PC-9 (cell line): Measurements from ENCODE around the gene ALAD. TPM values are rescaled to one million over a fixed set of nuclear protein-coding genes. Genes with fewer than 3 reads are reported as not detected.

ENCODE experiments used
- BruUV-seq: library from RNA; stranded (reverse); fragments of 400-500 nt; replicated peaks from 2 replicates; lab custom pipeline; 2021; lab: Mats Ljungman, UMichigan
- CTCF ChIA-PET: fragments of 300-600 bp; sonication (Branson Sonifier 250); formaldehyde crosslinking; loops from one replicate; lab custom pipeline; 2022; ENCODE audit warnings: antibody characterized with exemption; lab: Charles Lee
- POLR2A ChIA-PET: fragments of 300-600 bp; sonication (Branson Sonifier 250); formaldehyde crosslinking; loops from one replicate; lab custom pipeline; 2022; ENCODE audit warnings: antibody characterized with exemption; ENCODE audit not compliant: unreplicated experiment; lab: Charles Lee
- DNase-seq, 2 experiments: peaks; one replicate each; pipeline versions ENCODE4 v3.0.0 to v3.0.0-alpha.2; 2015 to 2022; ENCODE audit warnings: mixed read lengths in 1 of 2
- H2AFZ ChIP-seq: fragments of 200-600 bp; sonication (generic); 2 replicates; pipeline ENCODE4 v1.8.1; 2017; ENCODE audit warnings: antibody characterized with exemption
- H3F3A ChIP-seq: fragments of 200-600 bp; sonication (generic); 2 replicates; pipeline ENCODE4 v1.8.1; 2017; ENCODE audit warnings: antibody characterized with exemption, mild to moderate bottlenecking, low read depth; ENCODE audit not compliant: insufficient read depth
- H3K27ac ChIP-seq: fragments of 200-600 bp; sonication (generic); 2 replicates; pipeline ENCODE4 v1.6.1; 2016; ENCODE audit warnings: mixed run types
- H3K27me3 ChIP-seq: fragments of 200-600 bp; sonication (generic); 2 replicates; pipeline ENCODE4 v1.6.1; 2016; ENCODE audit warnings: low read depth, mixed run types; ENCODE audit not compliant: insufficient read depth
- H3K36me3 ChIP-seq: fragments of 200-600 bp; sonication (generic); 2 replicates; pipeline ENCODE4 v1.6.1; 2016; ENCODE audit warnings: low read depth, mixed run types
- H3K4me1 ChIP-seq: fragments of 200-600 bp; sonication (generic); replicated peaks from 2 replicates; pipeline ENCODE4 v1.6.1; 2016; ENCODE audit warnings: mixed run types; ENCODE audit not compliant: insufficient read depth
- H3K4me2 ChIP-seq: fragments of 200-600 bp; sonication (generic); 2 replicates; pipeline ENCODE4 v1.6.1; 2017; ENCODE audit warnings: mixed run types
- H3K4me3 ChIP-seq: fragments of 200-600 bp; sonication (generic); 2 replicates; pipeline ENCODE4 v1.6.1; 2016; ENCODE audit warnings: mixed run types
- H3K79me2 ChIP-seq: fragments of 200-600 bp; sonication (generic); 2 replicates; pipeline ENCODE4 v1.6.1; 2017; ENCODE audit warnings: low read depth, mixed run types
- H3K9me2 ChIP-seq: fragments of 200-600 bp; sonication (generic); 2 replicates; pipeline ENCODE4 v1.8.1; 2017; ENCODE audit warnings: mild to moderate bottlenecking; ENCODE audit not compliant: insufficient read depth
- H3K9me3 ChIP-seq: fragments of 200-600 bp; sonication (generic); 2 replicates; pipeline ENCODE4 v1.8.1; 2016; ENCODE audit warnings: low read depth; ENCODE audit not compliant: insufficient read depth
- H4K20me1 ChIP-seq: fragments of 200-600 bp; sonication (generic); 2 replicates; pipeline ENCODE4 v1.8.1; 2017; ENCODE audit not compliant: insufficient read depth
- EZH2 ChIP-seq: fragments of 200-600 bp; sonication (generic); IDR thresholded peaks from 2 replicates; pipeline ENCODE4 v1.8.0; 2017; ENCODE audit warnings: antibody characterized with exemption, low read depth
- intact Hi-C: fragments of 100-400 bp; cut with micrococcal nuclease; formaldehyde crosslinking; loops from one replicate; pipeline ENCODE4 v1.10.0; 2022; ENCODE audit not compliant: unreplicated experiment
- total RNA-seq: library from RNA; stranded (reverse); gene quantifications from 2 replicates; pipeline ENCODE4 v1.2.3, GENCODE V29; 2021
- TF ChIP-seq, protein P1 (sequence below): fragments of 200-600 bp; sonication (generic); conservative IDR thresholded peaks from 2 replicates; pipeline ENCODE4 v1.6.1; 2017; ENCODE audit warnings: mixed run types, antibody characterized with exemption, mild to moderate bottlenecking, moderate library complexity

The ALAD gene
- total RNA-seq, 1 experiment from 2014 or later = 42.7 TPM

DNA sequence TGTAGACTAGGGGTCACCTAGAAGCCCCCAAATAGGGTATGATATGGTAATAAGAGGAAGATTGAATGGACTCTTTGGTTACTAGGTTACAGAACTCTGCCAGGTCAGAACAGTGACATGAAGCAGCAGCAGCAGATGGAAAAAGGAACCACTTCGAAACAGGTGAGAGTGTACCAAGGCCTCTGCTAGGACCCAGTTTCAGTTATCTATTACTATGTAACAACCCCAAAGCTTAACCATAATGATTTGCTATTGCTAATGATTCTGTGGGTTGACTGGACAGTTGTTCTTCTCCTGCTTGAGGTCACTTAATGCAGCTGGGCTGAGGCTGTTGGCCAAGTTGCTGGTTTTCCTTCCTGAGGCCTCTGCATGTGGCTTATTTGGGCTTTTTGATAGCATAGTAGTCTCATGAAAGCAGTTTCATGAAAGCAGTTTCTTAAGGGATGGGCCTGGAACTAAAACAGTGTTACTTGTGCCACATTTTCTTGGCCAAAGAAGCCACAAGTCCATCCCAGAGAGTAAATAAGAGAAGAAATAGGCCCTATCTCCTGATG is 27.1 kb upstream of the ALAD start:
- Histone ChIP-seq H2AFZ (no peak overlapping the region), H4K20me1 (no peaks in the 10 kb centered on the region), H3K9me3 (no peaks in the 10 kb centered on the region), H3K9me2 (no peaks in the 10 kb centered on the region), H3K36me3 (no peaks in the 10 kb centered on the region), H3K27ac (no peak overlapping the region), H3F3A (no peaks in the 10 kb centered on the region), H3K27me3 (no peaks in the 10 kb centered on the region), H3K79me2 (no peaks in the 10 kb centered on the region), H3K4me1 (no peaks in the 10 kb centered on the region), H3K4me3 (no peak overlapping the region), H3K4me2 (no peak overlapping the region)
- no peak for TF ChIP-seq EZH2
- TF ChIP-seq, protein P1, sequence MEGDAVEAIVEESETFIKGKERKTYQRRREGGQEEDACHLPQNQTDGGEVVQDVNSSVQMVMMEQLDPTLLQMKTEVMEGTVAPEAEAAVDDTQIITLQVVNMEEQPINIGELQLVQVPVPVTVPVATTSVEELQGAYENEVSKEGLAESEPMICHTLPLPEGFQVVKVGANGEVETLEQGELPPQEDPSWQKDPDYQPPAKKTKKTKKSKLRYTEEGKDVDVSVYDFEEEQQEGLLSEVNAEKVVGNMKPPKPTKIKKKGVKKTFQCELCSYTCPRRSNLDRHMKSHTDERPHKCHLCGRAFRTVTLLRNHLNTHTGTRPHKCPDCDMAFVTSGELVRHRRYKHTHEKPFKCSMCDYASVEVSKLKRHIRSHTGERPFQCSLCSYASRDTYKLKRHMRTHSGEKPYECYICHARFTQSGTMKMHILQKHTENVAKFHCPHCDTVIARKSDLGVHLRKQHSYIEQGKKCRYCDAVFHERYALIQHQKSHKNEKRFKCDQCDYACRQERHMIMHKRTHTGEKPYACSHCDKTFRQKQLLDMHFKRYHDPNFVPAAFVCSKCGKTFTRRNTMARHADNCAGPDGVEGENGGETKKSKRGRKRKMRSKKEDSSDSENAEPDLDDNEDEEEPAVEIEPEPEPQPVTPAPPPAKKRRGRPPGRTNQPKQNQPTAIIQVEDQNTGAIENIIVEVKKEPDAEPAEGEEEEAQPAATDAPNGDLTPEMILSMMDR = no peak
- intact Hi-C loops = no loop called here
- POLR2A ChIA-PET = no interaction called here
- DNase-seq = no peak
- CTCF ChIA-PET = no interaction called here
- BruUV-seq = no TSS peak

DNA sequence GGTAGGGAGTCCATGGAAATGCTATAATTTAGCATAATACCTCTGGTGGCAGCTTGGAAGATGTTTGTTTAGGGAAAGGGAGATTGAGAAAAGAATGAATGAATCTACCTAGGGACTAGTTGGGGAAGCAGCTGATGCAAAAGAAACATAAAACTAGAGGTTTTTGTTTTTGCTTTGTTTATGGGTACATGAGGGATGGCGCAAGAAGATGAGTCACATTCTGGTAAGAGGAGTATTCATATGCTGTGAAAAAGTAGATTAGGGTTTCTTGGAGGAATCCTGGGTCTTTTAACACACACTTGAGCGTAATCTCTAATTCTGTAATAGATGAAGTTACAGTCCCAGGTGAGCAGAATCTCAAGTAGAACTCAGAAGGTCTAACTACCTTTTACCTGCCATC is 26.5 kb upstream of the ALAD start:
- Histone ChIP-seq H3K9me3 (no peaks in the 10 kb centered on the region), H3K4me3 (no peak overlapping the region), H3K79me2 (no peaks in the 10 kb centered on the region), H3K9me2 (no peaks in the 10 kb centered on the region), H3F3A (no peaks in the 10 kb centered on the region), H4K20me1 (no peaks in the 10 kb centered on the region), H3K4me2 (no peak overlapping the region), H3K36me3 (no peaks in the 10 kb centered on the region), H3K4me1 (no peaks in the 10 kb centered on the region), H2AFZ (no peak overlapping the region), H3K27me3 (no peaks in the 10 kb centered on the region), H3K27ac (no peak overlapping the region)
- intact Hi-C loops = no loop called here
- CTCF ChIA-PET = no interaction called here
- TF ChIP-seq EZH2 = no peak
- TF ChIP-seq, protein P1 = no peak
- no peak for DNase-seq
- POLR2A ChIA-PET = no interaction called here
- BruUV-seq = no TSS peak

DNA sequence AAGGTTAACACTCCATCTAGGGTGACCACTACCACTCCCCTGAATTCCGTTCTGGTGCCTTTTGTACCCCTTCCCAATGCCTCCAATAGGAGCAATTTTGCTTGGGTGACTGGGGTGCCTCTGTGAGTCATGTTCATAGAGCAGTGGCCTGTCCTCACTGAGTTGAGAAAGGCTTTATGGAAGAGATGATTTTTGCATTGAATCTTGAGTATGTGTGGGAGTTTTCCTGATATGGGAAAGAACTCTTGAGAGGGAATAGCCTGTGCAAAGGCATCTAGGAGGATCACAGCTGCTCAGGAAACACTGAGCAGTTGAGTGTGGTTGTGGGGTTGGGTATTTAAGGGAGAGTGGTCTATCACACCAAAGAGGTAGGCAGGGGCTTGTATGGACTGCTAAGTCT is 25.6 kb upstream of the ALAD start:
- H3K79me2 ChIP-seq = no peaks in the 10 kb centered on the region
- H3K4me3 ChIP-seq = no peak overlapping the region
- H3K4me2 ChIP-seq = no peak overlapping the region
- H3K36me3 ChIP-seq = no peaks in the 10 kb centered on the region
- no peaks in the 10 kb centered on the region for H3K27me3 ChIP-seq
- H2AFZ ChIP-seq = no peak overlapping the region
- CTCF ChIA-PET = interaction anchor here (0.6 kb wide), 1 partner anchor 393 kb away, joined by 12 read pairs; no protein-coding TSS in a partner anchor
- intact Hi-C loops = no loop called here
- H3K9me3 ChIP-seq = no peaks in the 10 kb centered on the region
- H3K27ac ChIP-seq = no peak overlapping the region
- H3K4me1 ChIP-seq = no peaks in the 10 kb centered on the region
- BruUV-seq = no TSS peak
- H3F3A ChIP-seq = no peaks in the 10 kb centered on the region
- POLR2A ChIA-PET = no interaction called here
- no peaks in the 10 kb centered on the region for H3K9me2 ChIP-seq
- DNase-seq = no peak
- no peak for TF ChIP-seq EZH2
- TF ChIP-seq, protein P1 = no peak
- H4K20me1 ChIP-seq = no peaks in the 10 kb centered on the region
